GM13976 (cell line): ENCODE measurements around the gene RMDN3.
A peak's percentile ranks its signal among the peaks of the same experiment; 100 is the strongest.

Experiments used
- DNase-seq: peaks from one replicate; pipeline ENCODE4 v3.0.0; 2012; ENCODE audit warnings: low spot score
- CTCF ChIP-seq: IDR thresholded peaks from 2 replicates; pipeline ENCODE4 v1.5.1; 2012; ENCODE audit warnings: borderline replicate concordance, mild to moderate bottlenecking; ENCODE audit not compliant: insufficient read depth; ENCODE audit errors: extremely low read depth, missing control alignments, control extremely low read depth
- in situ Hi-C: fragments of 300-500 bp; cut with MboI; formaldehyde crosslinking; loops from one replicate; pipeline ENCODE4 v1.12.0; 2022; ENCODE audit warnings: low sequenced_read_pairs, mixed read lengths, inconsistent platforms; ENCODE audit not compliant: unreplicated experiment

Gene RMDN3

DNA sequence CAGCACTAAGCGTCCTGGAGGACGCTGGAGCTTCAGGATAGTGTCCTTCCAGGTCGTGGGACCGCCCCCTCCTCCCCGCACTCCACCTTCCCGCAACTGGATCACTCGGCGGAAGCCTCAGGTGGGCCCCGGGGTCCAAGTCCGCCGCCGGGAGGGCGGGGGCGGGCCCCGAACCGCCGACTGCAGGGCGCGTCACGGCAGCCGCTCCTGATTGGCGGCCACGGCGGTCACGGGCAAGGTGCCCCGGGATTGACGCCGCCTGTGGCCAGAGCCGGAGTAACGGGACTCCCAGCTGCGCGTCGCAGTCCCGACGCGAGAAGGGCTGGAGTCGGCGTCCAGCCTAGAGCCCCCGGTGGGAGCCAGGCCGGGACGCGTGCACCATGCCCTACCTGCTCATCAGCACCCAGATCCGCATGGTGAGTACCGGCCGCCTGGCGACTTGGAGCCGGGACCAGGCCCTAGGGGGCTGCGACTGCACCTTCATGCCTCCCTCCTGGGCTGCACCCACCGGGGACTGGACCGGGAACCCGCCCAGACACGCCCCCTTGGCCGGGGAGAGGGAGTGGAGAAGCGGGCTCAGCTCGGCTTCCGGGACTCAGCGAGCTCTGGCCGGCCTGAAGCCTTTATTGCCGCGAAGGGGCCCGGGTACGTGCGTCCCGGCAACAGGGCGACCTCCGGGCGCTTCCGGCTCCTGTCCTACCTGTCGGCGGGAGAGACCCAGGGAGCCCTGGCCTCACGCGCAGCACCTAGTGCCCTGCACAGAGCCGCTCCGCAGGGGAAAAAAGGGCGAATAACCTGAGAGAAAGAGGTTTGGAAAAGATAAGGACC, 9.0 kb upstream of the RMDN3 start, which contains the start of gene GCHFR:
TSS of gene GCHFR (plus strand) at position 268 of the 828 bp plus-strand sequence. CDS start at position 381, 113 bp downstream.
- in situ Hi-C loops, result no loop called here
- TF ChIP-seq CTCF, result peak; percentile 48
- peak; percentile 91 for DNase-seq

GRCh38 chr15:40762919-40763800, 8.1 kb upstream of the RMDN3 start:
- in situ Hi-C loops, result no loop called here
- no peak for TF ChIP-seq CTCF
- peak; percentile 70 for DNase-seq

DNA sequence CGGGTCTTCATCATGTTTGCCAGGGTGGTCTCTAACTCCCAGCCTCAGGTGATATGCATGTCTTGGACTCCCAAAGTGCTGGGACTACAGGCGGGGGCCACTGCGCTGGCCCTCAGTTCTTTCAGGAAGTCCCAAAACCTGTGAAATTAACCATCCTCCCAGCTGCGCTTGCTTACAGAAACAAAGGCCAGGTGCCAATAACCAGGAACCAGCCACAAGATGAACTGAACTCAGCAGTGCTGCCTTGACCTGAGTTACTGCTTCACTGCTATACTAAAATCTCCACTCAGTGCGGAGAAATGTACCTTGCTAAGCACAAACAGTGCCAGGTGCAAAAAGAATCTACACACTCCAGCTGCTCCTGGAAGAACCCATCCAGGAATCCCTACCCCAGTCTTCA, 4.9 kb upstream of the RMDN3 start:
- TF ChIP-seq CTCF, result no peak
- no peak for DNase-seq
- in situ Hi-C loops, result no loop called here

- in situ Hi-C loops, result no loop called here
- TF ChIP-seq CTCF, result no peak
- DNase-seq, result no peak
These were observed 1.9 kb upstream of the RMDN3 start for GRCh38 chr15:40756938-40757337.

DNA sequence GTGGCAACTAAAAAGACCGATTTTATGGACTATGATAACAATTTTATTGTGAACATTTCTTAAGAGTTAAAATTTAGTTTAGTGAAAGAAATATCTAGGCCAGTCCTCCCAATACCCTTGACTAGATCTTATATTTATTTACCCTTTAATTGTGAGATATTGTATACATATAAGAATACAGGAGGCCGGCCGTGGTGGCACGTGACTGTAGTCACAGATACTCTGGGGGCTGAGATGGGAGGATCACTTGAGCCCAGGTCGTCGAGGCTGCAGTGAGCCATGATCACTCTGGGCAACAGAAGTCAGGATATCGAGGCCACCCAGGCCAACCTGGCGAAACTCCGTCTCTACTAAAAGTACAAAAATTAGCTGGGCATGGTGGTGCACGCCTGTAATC, 756 bp upstream of the RMDN3 start:
- DNase-seq, result no peak
- TF ChIP-seq CTCF, result no peak
- in situ Hi-C loops, result no loop called here

GRCh38 chr15:40754574-40754882, 526 bp downstream of the RMDN3 start:
- in situ Hi-C loops, result no loop called here
- TF ChIP-seq CTCF, result no peak
- peak; percentile 52 for DNase-seq
